ENCODE data around the gene EPSTI1. TPM values are rescaled to one million over a fixed set of nuclear protein-coding genes. Genes with fewer than 3 reads are reported as not detected.

EPSTI1 gene
- total RNA-seq, 4 donors from 2014 or later = 1.1 to 10.2 (median 5.8) TPM

- intact Hi-C loops (cut with DNase I) = no loop called here
- H3K36me3 ChIP-seq = no peaks in the 10 kb centered on the region
- peaks cover 0 to 5% (median 0%) of the 10 kb centered on the region in 3 donors for H3K9me3 ChIP-seq
- no peak overlapping the region for H3K27ac ChIP-seq
- no peak for TF ChIP-seq CTCF (IDR thresholded peaks at IDR 0.05)
- TF ChIP-seq POLR2A (IDR thresholded peaks at IDR 0.05) = no peak
- H3K4me3 ChIP-seq = no peak overlapping the region
- no peak for DNase-seq
- H3K4me1 ChIP-seq = peaks cover 0 to 21% (median 5%) of the 10 kb centered on the region in 3 donors
- 75 to 81% methylated on average over 12 of the region's 12 CpGs for WGBS, 2 donors
- H3K27me3 ChIP-seq = no peaks in the 10 kb centered on the region
Measured at GRCh38 chr13:42875475-42876269, 116.4 kb downstream of the EPSTI1 start.

- no peak overlapping the region for H3K4me3 ChIP-seq
- 75 to 82% methylated on average over 2 of the region's 2 CpGs for WGBS, 2 donors
- no peaks in the 10 kb centered on the region for H3K36me3 ChIP-seq
- no peaks in the 10 kb centered on the region for H3K27me3 ChIP-seq
- H3K4me1 ChIP-seq = peaks cover 0 to 11% (median 5%) of the 10 kb centered on the region in 3 donors
- intact Hi-C loops (cut with DNase I) = no loop called here
- no peak for DNase-seq
- H3K9me3 ChIP-seq = peaks cover 0 to 5% (median 0%) of the 10 kb centered on the region in 3 donors
- no peak for TF ChIP-seq CTCF (IDR thresholded peaks at IDR 0.05)
- TF ChIP-seq POLR2A (IDR thresholded peaks at IDR 0.05) = no peak
- no peak overlapping the region for H3K27ac ChIP-seq
Measured at GRCh38 chr13:42874221-42874620, 117.8 kb downstream of the EPSTI1 start.

- intact Hi-C loops (cut with DNase I) = no loop called here
- 56 to 73% methylated on average over 4 to 8 of the region's 8 CpGs for WGBS, 2 donors
- Histone ChIP-seq H3K4me1 (peaks cover 0 to 11% (median 5%) of the 10 kb centered on the region in 3 donors), H3K27ac (no peak overlapping the region), H3K9me3 (no peaks in the 10 kb centered on the region), H3K36me3 (no peaks in the 10 kb centered on the region), H3K27me3 (no peaks in the 10 kb centered on the region), H3K4me3 (no peak overlapping the region)
- DNase-seq = no peak
- TF ChIP-seq POLR2A (IDR thresholded peaks at IDR 0.05) (no peak), CTCF (IDR thresholded peaks at IDR 0.05) (no peak)
Measured at GRCh38 chr13:42873081-42873480, 119.0 kb downstream of the EPSTI1 start.

GRCh38 chr13:42867232-42867631 lies 124.8 kb downstream of the EPSTI1 start:
- no peak for DNase-seq
- Histone ChIP-seq H3K9me3 (no peaks in the 10 kb centered on the region), H3K36me3 (no peaks in the 10 kb centered on the region), H3K27ac (no peak overlapping the region), H3K4me3 (no peak overlapping the region), H3K4me1 (no peaks in the 10 kb centered on the region), H3K27me3 (no peaks in the 10 kb centered on the region)
- TF ChIP-seq POLR2A (IDR thresholded peaks at IDR 0.05) = no peak
- TF ChIP-seq CTCF (IDR thresholded peaks at IDR 0.05) = no peak
- intact Hi-C loops (cut with DNase I) = no loop called here
- WGBS, 2 donors = 71 to 85% methylated on average over 1 to 4 of the region's 4 CpGs

GRCh38 chr13:42865768-42866102 lies 126.3 kb downstream of the EPSTI1 start:
- Histone ChIP-seq H3K27ac (no peak overlapping the region), H3K36me3 (no peaks in the 10 kb centered on the region), H3K9me3 (no peaks in the 10 kb centered on the region), H3K27me3 (no peaks in the 10 kb centered on the region), H3K4me3 (no peak overlapping the region), H3K4me1 (no peaks in the 10 kb centered on the region)
- 81 to 100% methylated on average over 2 of the region's 2 CpGs for WGBS, 2 donors
- intact Hi-C loops (cut with DNase I) = no loop called here
- TF ChIP-seq CTCF (IDR thresholded peaks at IDR 0.05) (no peak), POLR2A (IDR thresholded peaks at IDR 0.05) (no peak)
- DNase-seq = no peak

All from esophagus squamous epithelium (tissue), 5 donors.